Common myeloid progenitor, CD34-positive (primary cell): ENCODE results near the gene CMTM8.

Source experiments
- CTCF ChIA-PET: fragments of 350-600 bp; sonication (Branson Sonifier 250); formaldehyde crosslinking; loops from one replicate; lab custom pipeline; 2021; ENCODE audit warnings: antibody characterized with exemption; lab: Charles Lee
- POLR2A ChIA-PET: fragments of 350-600 bp; sonication (Branson Sonifier 250); formaldehyde crosslinking; loops from one replicate; lab custom pipeline; 2021; ENCODE audit warnings: antibody characterized with exemption; lab: Charles Lee
- DNase-seq, 3 donors: peaks; one replicate each; pipeline versions ENCODE4 v3.0.0 to v3.0.0-alpha.2; 2013
- H3K27ac ChIP-seq, 2 experiments: 1 replicate in 1 of 2; 2 replicates in 1 of 2; pipeline ENCODE4 v1.7.0; 2013; ENCODE audit warnings: inconsistent platforms in 2 of 2, low read length in 2 of 2, mild to moderate bottlenecking in 2 of 2, low read depth in 1 of 2, moderate library complexity in 1 of 2; ENCODE audit not compliant: severe bottlenecking in 2 of 2, insufficient read depth in 1 of 2, poor library complexity in 1 of 2
- H3K27me3 ChIP-seq, 5 experiments: replicated peaks in 2 of 5; 1 replicate in 3 of 5; 2 replicates in 2 of 5; pipeline versions ENCODE4 v1.6.1 to v1.7.0; 2013; ENCODE audit warnings: low read length in 4 of 5, mild to moderate bottlenecking in 2 of 5, moderate library complexity in 2 of 5, inconsistent platforms in 1 of 5; ENCODE audit not compliant: insufficient read depth in 5 of 5, control insufficient read depth in 4 of 5
- H3K36me3 ChIP-seq, 4 experiments: 1 replicate in 2 of 4; 2 replicates in 2 of 4; pipeline versions ENCODE4 v1.6.1 to v1.7.0; 2013; ENCODE audit warnings: low read length in 3 of 4, control low read depth in 1 of 4, mild to moderate bottlenecking in 1 of 4; ENCODE audit not compliant: control insufficient read depth in 4 of 4, insufficient read depth in 4 of 4
- H3K4me1 ChIP-seq, 4 experiments: 1 replicate in 3 of 4; 2 replicates in 1 of 4; pipeline versions ENCODE4 v1.6.1 to v1.7.1; 2013; ENCODE audit warnings: low read length in 3 of 4, mild to moderate bottlenecking in 3 of 4, control low read depth in 1 of 4, inconsistent platforms in 1 of 4, moderate library complexity in 1 of 4; ENCODE audit not compliant: control insufficient read depth in 4 of 4, insufficient read depth in 4 of 4; ENCODE audit errors: control extremely low read depth in 1 of 4
- H3K4me3 ChIP-seq, 7 experiments: 1 replicate in 4 of 7; 2 replicates in 3 of 7; pipeline versions ENCODE4 v1.5.1 to v1.7.0; 2013; ENCODE audit warnings: mild to moderate bottlenecking in 7 of 7, low read length in 6 of 7, moderate library complexity in 6 of 7, inconsistent platforms in 2 of 7, low read depth in 2 of 7, control low read depth in 1 of 7; ENCODE audit not compliant: insufficient read depth in 4 of 7, control insufficient read depth in 1 of 7; ENCODE audit errors: extremely low read depth in 1 of 7
- H3K9me3 ChIP-seq, 5 experiments: 1 replicate in 4 of 5; 2 replicates in 1 of 5; pipeline versions ENCODE4 v1.6.1 to v1.7.1; 2013; ENCODE audit warnings: low read length in 4 of 5, mild to moderate bottlenecking in 2 of 5, inconsistent platforms in 1 of 5, low read depth in 1 of 5, moderate library complexity in 1 of 5; ENCODE audit not compliant: control insufficient read depth in 4 of 5, insufficient read depth in 2 of 5; ENCODE audit errors: control extremely low read depth in 1 of 5
- WGBS: methylation state at CpG from one replicate; pipeline ENCODE4 v1.1.5; 2013; ENCODE audit not compliant: insufficient coverage; 5-methylcytosine and 5-hydroxymethylcytosine counted together

The CMTM8 gene

GRCh38 chr3:32241100-32241499 lies 2.6 kb downstream of the CMTM8 start:
- ChIA-PET POLR2A (no interaction called here), CTCF (interaction anchor here (0.7 to 4.2 kb wide), 20 partner anchors 11 to 136 kb away, joined by 3 to 43 read pairs (median 4); no protein-coding TSS in a partner anchor)
- 100% methylated on average over 3 of the region's 4 CpGs for whole genome bisulfite sequencing
- Histone ChIP-seq H3K9me3 (peaks cover 0 to 5% (median 2%) of the 10 kb centered on the region in 5 experiments), H3K27me3 (no peaks in the 10 kb centered on the region), H3K4me1 (peaks cover 2 to 33% (median 27%) of the 10 kb centered on the region in 4 experiments), H3K36me3 (no peaks in the 10 kb centered on the region), H3K27ac (no peak overlapping the region), H3K4me3 (no peak overlapping the region)
- no peak for DNase-seq

- POLR2A ChIA-PET = no interaction called here
- WGBS = 100% methylated on average over 2 of the region's 2 CpGs
These were observed 5.0 kb downstream of the CMTM8 start for GRCh38 chr3:32243519-32243918.

GRCh38 chr3:32245200-32245599 lies 6.7 kb downstream of the CMTM8 start:
- ChIA-PET POLR2A (no interaction called here), CTCF (interaction anchor here (1.0 to 1.1 kb wide), 2 partner anchors 30 to 41 kb away, joined by 3 read pairs; no protein-coding TSS in a partner anchor)
- no CpG with 5 or more reads among the region's 2 CpGs for WGBS
- no peaks in the 10 kb centered on the region for H3K9me3 ChIP-seq
- H3K4me3 ChIP-seq = no peak overlapping the region
- no peaks in the 10 kb centered on the region for H3K27me3 ChIP-seq
- peaks cover 2 to 23% (median 18%) of the 10 kb centered on the region in 4 experiments for H3K4me1 ChIP-seq
- H3K27ac ChIP-seq = no peak overlapping the region
- no peak for DNase-seq
- H3K36me3 ChIP-seq = no peaks in the 10 kb centered on the region

More at GRCh38 chr3:32243519-32243918, 5.0 kb downstream of the CMTM8 start:
- Histone ChIP-seq H3K27me3 (no peaks in the 10 kb centered on the region), H3K27ac (no peak overlapping the region), H3K9me3 (no peaks in the 10 kb centered on the region), H3K4me3 (no peak overlapping the region), H3K36me3 (no peaks in the 10 kb centered on the region), H3K4me1 (peaks cover 2 to 27% (median 23%) of the 10 kb centered on the region in 4 experiments)
- no peak for DNase-seq
- CTCF ChIA-PET = interaction anchor here (0.6 to 1.6 kb wide), 6 partner anchors 11 to 1998 kb away, joined by 3 to 14 read pairs (median 4); no protein-coding TSS in a partner anchor

- ChIA-PET CTCF (interaction anchor here (1.2 to 1.9 kb wide), 3 partner anchors 16 to 69 kb away, joined by 3 to 5 read pairs (median 3); no protein-coding TSS in a partner anchor), POLR2A (no interaction called here)
- Histone ChIP-seq H3K4me1 (peaks cover 2 to 21% (median 16%) of the 10 kb centered on the region in 4 experiments), H3K27me3 (no peaks in the 10 kb centered on the region), H3K4me3 (no peak overlapping the region), H3K27ac (no peak overlapping the region), H3K36me3 (no peaks in the 10 kb centered on the region), H3K9me3 (no peaks in the 10 kb centered on the region)
- 46% methylated on average over 4 of the region's 4 CpGs for WGBS
- DNase-seq = no peak
These were observed 7.7 kb downstream of the CMTM8 start for GRCh38 chr3:32246079-32246675.

GRCh38 chr3:32249184-32249782 lies 10.8 kb downstream of the CMTM8 start:
- DNase-seq = peak; percentile 49 to 88 (median 82)
- CTCF ChIA-PET = interaction anchor here (1.6 kb wide), 1 partner anchor 10 kb away, joined by 5 read pairs; no protein-coding TSS in a partner anchor
- Histone ChIP-seq H3K36me3 (no peaks in the 10 kb centered on the region), H3K27me3 (no peaks in the 10 kb centered on the region), H3K4me3 (no peak overlapping the region), H3K4me1 (peaks cover 2 to 21% (median 16%) of the 10 kb centered on the region in 4 experiments), H3K9me3 (peaks cover 0 to 1% (median 0%) of the 10 kb centered on the region in 5 experiments), H3K27ac (no peak overlapping the region)
- 38% methylated on average over 1 of the region's 4 CpGs for WGBS
- POLR2A ChIA-PET = interaction anchor here (0.8 kb wide), 1 partner anchor 11 kb away, joined by 7 read pairs; the partner anchor contains the start of gene CMTM8

GRCh38 chr3:32254268-32254667 lies 15.8 kb downstream of the CMTM8 start:
- ChIA-PET POLR2A (interaction anchor here (0.7 kb wide), 1 partner anchor 16 kb away, joined by 4 read pairs; the partner anchor contains the start of gene CMTM8), CTCF (interaction anchor here (1.3 to 1.6 kb wide), 2 partner anchors 10 to 56 kb away, joined by 3 to 4 read pairs; no protein-coding TSS in a partner anchor)
- no peak overlapping the region for H3K27ac ChIP-seq
- H3K9me3 ChIP-seq = peaks cover 0 to 5% (median 1%) of the 10 kb centered on the region in 5 experiments
- H3K36me3 ChIP-seq = peaks cover 0 to 4% (median 0%) of the 10 kb centered on the region in 4 experiments
- H3K4me1 ChIP-seq = peaks cover 0 to 11% (median 4%) of the 10 kb centered on the region in 4 experiments
- no CpG with 5 or more reads among the region's 1 CpG for WGBS
- no peaks in the 10 kb centered on the region for H3K27me3 ChIP-seq
- no peak for DNase-seq
- no peak overlapping the region for H3K4me3 ChIP-seq
